ENCODE data around the gene RNF141. TPM values are rescaled to one million over a fixed set of nuclear protein-coding genes. Genes with fewer than 3 reads are reported as not detected.

Gene RNF141
- total RNA-seq, 2 donors from 2014 or later, result 34.7 to 42.2 TPM

GRCh38 chr11:10493041-10493663 is 47.8 kb downstream of the RNF141 start:
- DNase-seq, result peak; percentile 25
- Mint-ChIP-seq H3K27me3 (ENCODE audit: insufficient read depth) (no peaks in the 10 kb centered on the region), H3K9me3 (peaks cover 2% of the 10 kb centered on the region), H3K4me1 (peaks cover 16% of the 10 kb centered on the region), H3K27ac (no peak overlapping the region), H3K4me3 (no peak overlapping the region), H3K36me3 (ENCODE audit: low read depth) (peaks cover 27% of the 10 kb centered on the region)
- TF ChIP-seq, protein P1, sequence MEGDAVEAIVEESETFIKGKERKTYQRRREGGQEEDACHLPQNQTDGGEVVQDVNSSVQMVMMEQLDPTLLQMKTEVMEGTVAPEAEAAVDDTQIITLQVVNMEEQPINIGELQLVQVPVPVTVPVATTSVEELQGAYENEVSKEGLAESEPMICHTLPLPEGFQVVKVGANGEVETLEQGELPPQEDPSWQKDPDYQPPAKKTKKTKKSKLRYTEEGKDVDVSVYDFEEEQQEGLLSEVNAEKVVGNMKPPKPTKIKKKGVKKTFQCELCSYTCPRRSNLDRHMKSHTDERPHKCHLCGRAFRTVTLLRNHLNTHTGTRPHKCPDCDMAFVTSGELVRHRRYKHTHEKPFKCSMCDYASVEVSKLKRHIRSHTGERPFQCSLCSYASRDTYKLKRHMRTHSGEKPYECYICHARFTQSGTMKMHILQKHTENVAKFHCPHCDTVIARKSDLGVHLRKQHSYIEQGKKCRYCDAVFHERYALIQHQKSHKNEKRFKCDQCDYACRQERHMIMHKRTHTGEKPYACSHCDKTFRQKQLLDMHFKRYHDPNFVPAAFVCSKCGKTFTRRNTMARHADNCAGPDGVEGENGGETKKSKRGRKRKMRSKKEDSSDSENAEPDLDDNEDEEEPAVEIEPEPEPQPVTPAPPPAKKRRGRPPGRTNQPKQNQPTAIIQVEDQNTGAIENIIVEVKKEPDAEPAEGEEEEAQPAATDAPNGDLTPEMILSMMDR (conservative IDR thresholded peaks at IDR 0.05), result no peak
- no peak overlapping the region for H3K9ac ChIP-seq (ENCODE audit: extremely low read depth, low read length, poor library complexity, severe bottlenecking)
- no peaks in the 10 kb centered on the region for H3K36me3 ChIP-seq (ENCODE audit: control insufficient read depth, insufficient read depth, low read length)
- no peak overlapping the region for H3K27ac ChIP-seq (ENCODE audit: low read depth, low read length)
- H3K9me3 ChIP-seq (ENCODE audit: control insufficient read depth, low read length), result no peaks in the 10 kb centered on the region
- no peak overlapping the region for H3K4me3 ChIP-seq (ENCODE audit: low read length)
- H3K4me1 ChIP-seq (ENCODE audit: control insufficient read depth, insufficient read depth, low read length), result no peaks in the 10 kb centered on the region
- WGBS, 2 experiments (ENCODE audit: insufficient coverage in 1 of 2, insufficient read length in 1 of 2), result 88 to 94% methylated on average over 11 to 18 of the region's 18 CpGs
- no peaks in the 10 kb centered on the region for H3K27me3 ChIP-seq (ENCODE audit: control insufficient read depth, insufficient read depth, low read length, poor library complexity, severe bottlenecking)

GRCh38 chr11:10492084-10492483 is 48.9 kb downstream of the RNF141 start:
- Histone ChIP-seq H3K4me1 (ENCODE audit: control insufficient read depth, insufficient read depth, low read length) (no peaks in the 10 kb centered on the region), H3K4me3 (ENCODE audit: low read length) (no peak overlapping the region), H3K9me3 (ENCODE audit: control insufficient read depth, low read length) (no peaks in the 10 kb centered on the region), H3K27ac (ENCODE audit: low read depth, low read length) (no peak overlapping the region), H3K36me3 (ENCODE audit: control insufficient read depth, insufficient read depth, low read length) (no peaks in the 10 kb centered on the region), H3K9ac (ENCODE audit: extremely low read depth, low read length, poor library complexity, severe bottlenecking) (no peak overlapping the region), H3K27me3 (ENCODE audit: control insufficient read depth, insufficient read depth, low read length, poor library complexity, severe bottlenecking) (no peaks in the 10 kb centered on the region)
- WGBS, 2 experiments (ENCODE audit: insufficient coverage in 1 of 2, insufficient read length in 1 of 2), result 94 to 100% methylated on average over 2 of the region's 2 CpGs
- peak; percentile 16 for DNase-seq
- peaks cover 20% of the 10 kb centered on the region for H3K4me1 Mint-ChIP-seq
- H3K27me3 Mint-ChIP-seq (ENCODE audit: insufficient read depth), result no peaks in the 10 kb centered on the region
- H3K4me3 Mint-ChIP-seq, result no peak overlapping the region
- peaks cover 2% of the 10 kb centered on the region for H3K9me3 Mint-ChIP-seq
- TF ChIP-seq, protein P1 (conservative IDR thresholded peaks at IDR 0.05), result no peak
- H3K27ac Mint-ChIP-seq, result no peak overlapping the region
- peaks cover 24% of the 10 kb centered on the region for H3K36me3 Mint-ChIP-seq (ENCODE audit: low read depth)

GRCh38 chr11:10490398-10491241 is 50.4 kb downstream of the RNF141 start:
- 68 to 78% methylated on average over 9 to 13 of the region's 13 CpGs for WGBS, 2 experiments (ENCODE audit: insufficient coverage in 1 of 2, insufficient read length in 1 of 2)
- no peak overlapping the region for H3K4me3 Mint-ChIP-seq

More at GRCh38 chr11:10490398-10491241, 50.4 kb downstream of the RNF141 start:
- H3K4me1 ChIP-seq (ENCODE audit: control insufficient read depth, insufficient read depth, low read length), result no peaks in the 10 kb centered on the region
- no peak overlapping the region for H3K9ac ChIP-seq (ENCODE audit: extremely low read depth, low read length, poor library complexity, severe bottlenecking)
- DNase-seq, result peak; percentile 57
- no peaks in the 10 kb centered on the region for H3K9me3 ChIP-seq (ENCODE audit: control insufficient read depth, low read length)
- H3K4me3 ChIP-seq (ENCODE audit: low read length), result no peak overlapping the region
- H3K27me3 ChIP-seq (ENCODE audit: control insufficient read depth, insufficient read depth, low read length, poor library complexity, severe bottlenecking), result no peaks in the 10 kb centered on the region
- Mint-ChIP-seq H3K9me3 (peaks cover 2% of the 10 kb centered on the region), H3K27me3 (ENCODE audit: insufficient read depth) (no peaks in the 10 kb centered on the region), H3K36me3 (ENCODE audit: low read depth) (peaks cover 24% of the 10 kb centered on the region), H3K27ac (no peak overlapping the region), H3K4me1 (peaks cover 21% of the 10 kb centered on the region)
- no peak overlapping the region for H3K27ac ChIP-seq (ENCODE audit: low read depth, low read length)
- H3K36me3 ChIP-seq (ENCODE audit: control insufficient read depth, insufficient read depth, low read length), result no peaks in the 10 kb centered on the region
- TF ChIP-seq, protein P1 (conservative IDR thresholded peaks at IDR 0.05), result no peak

Measured in endodermal cell (in vitro differentiated cells).